Measurements from ENCODE around the gene BTN2A1.

DNA sequence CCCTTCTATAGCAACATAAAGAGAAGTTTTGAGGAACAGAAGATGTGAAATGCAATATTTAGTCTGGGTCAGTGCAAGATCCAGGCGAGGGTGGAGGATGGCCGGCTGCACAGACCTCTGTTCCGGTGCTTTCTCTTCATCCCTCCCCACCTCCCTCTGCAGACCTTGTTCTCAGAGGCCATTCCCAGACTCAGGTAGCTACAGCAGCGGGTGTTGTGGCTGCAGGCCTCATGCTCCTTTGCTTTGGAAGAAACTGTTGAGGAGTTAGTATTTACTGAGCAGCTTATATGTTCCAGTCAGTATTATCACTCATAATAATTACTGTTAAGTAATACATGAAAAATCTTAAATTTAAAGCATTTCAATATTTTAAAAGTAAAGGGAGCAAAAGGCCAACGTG, 15.8 kb upstream of the BTN2A1 start:
- TF ChIP-seq CTCF (IDR thresholded peaks at IDR 0.05): no peak
- TF ChIP-seq POLR2A (IDR thresholded peaks at IDR 0.05; ENCODE audit: low read depth): no peak
- no peak for TF ChIP-seq EP300 (IDR thresholded peaks at IDR 0.05)
- TF ChIP-seq POLR2AphosphoS5 (IDR thresholded peaks at IDR 0.05): no peak
